ENCODE results near the gene BARX1. TPM values are rescaled to one million over a fixed set of nuclear protein-coding genes. Genes with fewer than 3 reads are reported as not detected.

Gene BARX1
- total and polyA plus RNA-seq, 2 experiments from 2014 or later: not detected

GRCh38 chr9:93911801-93912554, 43.2 kb downstream of the BARX1 start:
- H3K79me2 ChIP-seq (ENCODE audit: insufficient read depth): no peaks in the 10 kb centered on the region
- no peaks in the 10 kb centered on the region for H3K9me3 ChIP-seq (ENCODE audit: low read depth)
- H3K27me3 ChIP-seq (replicated peaks; ENCODE audit: insufficient read depth): peaks cover 4% of the 10 kb centered on the region
- TF ChIP-seq EZH2 (IDR thresholded peaks at IDR 0.05; ENCODE audit: insufficient read depth, poor library complexity, severe bottlenecking): no peak
- TF ChIP-seq EZH2phosphoT487 (IDR thresholded peaks at IDR 0.05; ENCODE audit: insufficient read depth, low read depth): no peak
- no peak overlapping the region for H3K4me2 ChIP-seq (ENCODE audit: unreplicated experiment)
- no peaks in the 10 kb centered on the region for H3F3A ChIP-seq (ENCODE audit: insufficient read depth)
- H3K9ac ChIP-seq: no peak overlapping the region
- no peak overlapping the region for H3K27ac ChIP-seq
- in situ Hi-C loops (cut with MboI): no loop called here
- no peaks in the 10 kb centered on the region for H3K36me3 ChIP-seq (ENCODE audit: low read depth)
- no peaks in the 10 kb centered on the region for H3K9me2 ChIP-seq (ENCODE audit: insufficient read depth)
- H3K4me1 ChIP-seq (ENCODE audit: insufficient read depth): no peaks in the 10 kb centered on the region
- WGBS, 2 experiments (ENCODE audit: low coverage in 1 of 2, low lambda C conversion rate in 2 of 2, missing lambda C conversion rate in 2 of 2): 29 to 30% methylated on average over 27 of the region's 27 CpGs
- no peak overlapping the region for H2AFZ ChIP-seq
- no peak for DNase-seq
- H4K20me1 ChIP-seq (ENCODE audit: insufficient read depth): no peaks in the 10 kb centered on the region
- no peak overlapping the region for H3K4me3 ChIP-seq

GRCh38 chr9:93911136-93911745, 43.9 kb downstream of the BARX1 start:
- 41 to 42% methylated on average over 22 to 23 of the region's 23 CpGs for WGBS, 2 experiments (ENCODE audit: low coverage in 1 of 2, low lambda C conversion rate in 2 of 2, missing lambda C conversion rate in 2 of 2)
- H3K27me3 ChIP-seq (replicated peaks; ENCODE audit: insufficient read depth): peaks cover 4% of the 10 kb centered on the region

GRCh38 chr9:93910598-93910997, 44.6 kb downstream of the BARX1 start:
- Histone ChIP-seq H3K4me3 (no peak overlapping the region), H3F3A (ENCODE audit: insufficient read depth) (no peaks in the 10 kb centered on the region), H3K4me1 (ENCODE audit: insufficient read depth) (no peaks in the 10 kb centered on the region), H3K27me3 (replicated peaks; ENCODE audit: insufficient read depth) (peaks cover 4% of the 10 kb centered on the region), H2AFZ (no peak overlapping the region), H3K79me2 (ENCODE audit: insufficient read depth) (no peaks in the 10 kb centered on the region), H3K27ac (no peak overlapping the region), H3K4me2 (ENCODE audit: unreplicated experiment) (no peak overlapping the region), H4K20me1 (ENCODE audit: insufficient read depth) (no peaks in the 10 kb centered on the region), H3K36me3 (ENCODE audit: low read depth) (no peaks in the 10 kb centered on the region), H3K9me3 (ENCODE audit: low read depth) (no peaks in the 10 kb centered on the region), H3K9ac (no peak overlapping the region), H3K9me2 (ENCODE audit: insufficient read depth) (no peaks in the 10 kb centered on the region)
- DNase-seq: no peak
- no peak for TF ChIP-seq EZH2phosphoT487 (IDR thresholded peaks at IDR 0.05; ENCODE audit: insufficient read depth, low read depth)
- no peak for TF ChIP-seq EZH2 (IDR thresholded peaks at IDR 0.05; ENCODE audit: insufficient read depth, poor library complexity, severe bottlenecking)
- in situ Hi-C loops (cut with MboI): no loop called here
- 42 to 54% methylated on average over 7 of the region's 7 CpGs for WGBS, 2 experiments (ENCODE audit: low coverage in 1 of 2, low lambda C conversion rate in 2 of 2, missing lambda C conversion rate in 2 of 2)

More at GRCh38 chr9:93911136-93911745, 43.9 kb downstream of the BARX1 start:
- no peaks in the 10 kb centered on the region for H3K36me3 ChIP-seq (ENCODE audit: low read depth)
- H4K20me1 ChIP-seq (ENCODE audit: insufficient read depth): no peaks in the 10 kb centered on the region
- H3K9me3 ChIP-seq (ENCODE audit: low read depth): no peaks in the 10 kb centered on the region
- no peak overlapping the region for H3K9ac ChIP-seq
- H3K9me2 ChIP-seq (ENCODE audit: insufficient read depth): no peaks in the 10 kb centered on the region
- in situ Hi-C loops (cut with MboI): no loop called here
- no peak overlapping the region for H3K4me2 ChIP-seq (ENCODE audit: unreplicated experiment)
- TF ChIP-seq EZH2 (IDR thresholded peaks at IDR 0.05; ENCODE audit: insufficient read depth, poor library complexity, severe bottlenecking) (no peak), EZH2phosphoT487 (IDR thresholded peaks at IDR 0.05; ENCODE audit: insufficient read depth, low read depth) (no peak)
- H3K79me2 ChIP-seq (ENCODE audit: insufficient read depth): no peaks in the 10 kb centered on the region
- H3K27ac ChIP-seq: no peak overlapping the region
- H3F3A ChIP-seq (ENCODE audit: insufficient read depth): no peaks in the 10 kb centered on the region
- no peak overlapping the region for H2AFZ ChIP-seq
- DNase-seq: no peak
- no peaks in the 10 kb centered on the region for H3K4me1 ChIP-seq (ENCODE audit: insufficient read depth)
- no peak overlapping the region for H3K4me3 ChIP-seq

- 37 to 45% methylated on average over 10 of the region's 10 CpGs for WGBS, 2 experiments (ENCODE audit: low coverage in 1 of 2, low lambda C conversion rate in 2 of 2, missing lambda C conversion rate in 2 of 2)
- Histone ChIP-seq H2AFZ (no peak overlapping the region), H4K20me1 (ENCODE audit: insufficient read depth) (no peaks in the 10 kb centered on the region), H3K9me3 (ENCODE audit: low read depth) (no peaks in the 10 kb centered on the region), H3K9me2 (ENCODE audit: insufficient read depth) (no peaks in the 10 kb centered on the region), H3K4me3 (no peak overlapping the region), H3K27ac (no peak overlapping the region), H3K36me3 (ENCODE audit: low read depth) (no peaks in the 10 kb centered on the region), H3K4me2 (ENCODE audit: unreplicated experiment) (no peak overlapping the region), H3K27me3 (replicated peaks; ENCODE audit: insufficient read depth) (peaks cover 4% of the 10 kb centered on the region), H3K79me2 (ENCODE audit: insufficient read depth) (no peaks in the 10 kb centered on the region), H3K9ac (no peak overlapping the region), H3K4me1 (ENCODE audit: insufficient read depth) (no peaks in the 10 kb centered on the region), H3F3A (ENCODE audit: insufficient read depth) (no peaks in the 10 kb centered on the region)
- in situ Hi-C loops (cut with MboI): no loop called here
- no peak for TF ChIP-seq EZH2 (IDR thresholded peaks at IDR 0.05; ENCODE audit: insufficient read depth, poor library complexity, severe bottlenecking)
- TF ChIP-seq EZH2phosphoT487 (IDR thresholded peaks at IDR 0.05; ENCODE audit: insufficient read depth, low read depth): no peak
- DNase-seq: no peak
Observed at GRCh38 chr9:93910196-93910595, 45.0 kb downstream of the BARX1 start.

Measured in GM23248 (cell line).